ENCODE results near the gene ZDHHC15. TPM values are rescaled to one million over a fixed set of nuclear protein-coding genes. Genes with fewer than 3 reads are reported as not detected.

ZDHHC15 gene
- total and polyA plus RNA-seq, 5 donors: 2.0 to 4.6 (median 4.3) TPM

Other genes starting within 250 kb of the ZDHHC15 start
- gene UPRT, start 249.0 kb downstream of the ZDHHC15 start, total RNA-seq: 10 to 100 TPM; 14.6 to 17.0 (median 16.3) TPM
- 12.8 TPM for gene UPRT, start 249.0 kb downstream of the ZDHHC15 start, polyA plus RNA-seq